ENCODE results near the gene SEPTIN2.

The SEPTIN2 gene

DNA sequence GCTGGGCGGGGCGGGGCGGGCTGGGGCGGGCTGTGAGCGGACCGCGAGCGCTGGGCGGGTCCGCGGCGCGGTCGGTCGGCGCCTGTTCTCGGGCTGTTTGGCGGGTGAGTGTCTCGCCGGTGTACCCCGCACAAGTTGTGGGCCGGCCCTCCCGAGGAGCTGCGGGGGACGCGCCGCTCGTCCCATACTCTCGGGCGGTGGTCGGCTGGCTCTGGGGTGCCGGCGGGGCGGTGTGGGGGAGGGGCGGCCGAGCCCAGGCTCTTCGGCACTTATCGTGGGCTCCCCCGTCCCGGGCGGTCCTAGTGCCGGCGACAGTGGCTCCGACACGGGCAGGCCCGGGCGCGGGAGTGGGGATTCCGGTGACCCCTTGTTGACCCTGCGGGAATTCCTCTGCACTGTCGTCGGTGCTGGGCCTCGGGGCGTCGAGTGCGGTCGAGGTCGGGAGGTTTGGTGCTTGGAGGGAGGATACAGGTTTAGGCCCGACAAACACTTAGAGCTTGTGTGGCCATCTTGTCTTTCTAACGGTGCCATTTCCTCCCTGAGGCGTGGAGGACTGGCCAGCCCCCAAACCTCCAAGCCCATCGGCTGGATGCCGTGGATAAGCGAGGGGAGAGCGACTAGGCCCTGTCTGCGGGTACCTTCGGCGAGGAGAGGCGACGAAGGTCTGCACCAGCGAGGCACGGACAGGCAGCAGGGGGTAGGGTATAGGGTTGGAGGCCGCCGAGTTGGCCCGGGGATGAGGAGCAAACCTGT lies at the start of gene SEPTIN2:
SEPTIN2 (plus strand) TSS at position 47 of the 753 bp plus-strand sequence. CDS start 8,308 bp downstream, outside the sequence.
- Histone ChIP-seq H3K4me3 (ENCODE audit: low read depth, low read length) (peak within 1 kb of the TSS; percentile 74), H3K27ac (peak within 1 kb of the TSS; percentile 100), H3K27me3 (ENCODE audit: insufficient read depth, low read depth, severe bottlenecking) (no peaks in the 10 kb centered on the region), H3K36me3 (peaks cover 31% of the 10 kb centered on the region), H3K9me3 (ENCODE audit: severe bottlenecking) (no peaks in the 10 kb centered on the region)
- DNase-seq: peak; percentile 68
- TF ChIP-seq CTCF (IDR thresholded peaks at IDR 0.05; ENCODE audit: low read depth, low read length): no peak

DNA sequence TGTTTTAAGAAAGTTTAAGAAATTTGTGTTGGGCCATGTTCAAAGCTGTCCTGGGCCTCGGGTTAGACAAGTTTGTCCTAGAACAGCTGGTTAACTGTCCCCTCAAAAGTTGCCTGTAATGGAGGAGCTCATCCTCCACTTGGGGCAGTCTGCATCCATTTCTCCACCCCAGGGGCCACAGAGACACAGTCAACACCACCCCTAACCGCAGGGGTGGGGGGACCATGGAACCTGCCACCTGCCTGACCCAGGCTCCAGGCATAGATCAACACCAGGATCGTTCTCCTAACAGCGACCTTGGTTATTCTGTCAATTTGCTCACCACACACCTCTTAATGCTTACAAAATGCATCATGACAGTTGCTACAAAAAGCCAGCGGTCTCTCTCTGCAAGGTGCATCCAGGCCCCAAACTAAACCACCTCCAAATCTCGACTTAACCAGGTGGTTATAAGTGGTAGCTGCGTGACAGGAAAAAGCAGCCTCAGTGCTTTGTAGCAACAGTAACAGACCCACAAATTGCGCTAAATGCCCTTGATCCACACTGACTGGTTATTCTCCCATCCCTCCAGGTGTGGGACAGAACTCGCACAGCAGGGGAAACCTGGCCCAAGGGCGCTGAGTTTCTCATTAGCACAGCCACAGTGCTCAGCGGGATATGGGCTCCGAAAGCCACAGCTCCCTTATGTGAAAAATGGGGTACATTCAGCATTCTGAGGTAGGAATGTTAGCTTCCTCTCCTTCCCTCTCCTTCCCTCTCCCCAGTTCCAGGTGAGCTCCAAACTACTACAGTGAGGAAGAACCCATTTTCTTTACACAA lies 48.3 kb upstream of the SEPTIN2 start:
- Histone ChIP-seq H3K27me3 (ENCODE audit: insufficient read depth, low read depth, severe bottlenecking) (no peaks in the 10 kb centered on the region), H3K27ac (no peak overlapping the region), H3K9me3 (ENCODE audit: severe bottlenecking) (no peaks in the 10 kb centered on the region), H3K4me3 (ENCODE audit: low read depth, low read length) (no peak overlapping the region), H3K36me3 (peaks cover 75% of the 10 kb centered on the region)
- no peak for TF ChIP-seq CTCF (IDR thresholded peaks at IDR 0.05; ENCODE audit: low read depth, low read length)
- no peak for DNase-seq

DNA sequence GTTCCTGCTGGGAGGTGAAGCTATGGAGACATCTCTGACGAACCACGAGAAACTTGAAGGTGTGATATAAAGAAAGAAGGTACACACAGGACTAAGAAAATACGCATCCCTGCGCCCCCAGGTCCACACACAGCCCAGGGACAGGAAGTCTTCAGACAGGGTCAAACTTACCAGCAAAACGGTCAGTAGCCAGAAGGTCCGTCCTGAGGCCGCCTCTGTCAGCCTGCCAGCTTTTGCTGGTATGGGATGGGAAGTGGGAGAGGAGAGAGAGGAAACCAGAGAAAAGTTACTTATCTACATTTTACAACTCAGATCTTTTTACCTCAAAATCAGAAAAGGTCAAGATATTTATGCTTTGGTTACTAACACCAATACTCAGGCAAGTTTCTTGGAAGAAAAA lies 47.4 kb upstream of the SEPTIN2 start:
- Histone ChIP-seq H3K9me3 (ENCODE audit: severe bottlenecking) (no peaks in the 10 kb centered on the region), H3K27me3 (ENCODE audit: insufficient read depth, low read depth, severe bottlenecking) (no peaks in the 10 kb centered on the region), H3K4me3 (ENCODE audit: low read depth, low read length) (no peak overlapping the region), H3K36me3 (peaks cover 66% of the 10 kb centered on the region), H3K27ac (no peak overlapping the region)
- DNase-seq: no peak
- TF ChIP-seq CTCF (IDR thresholded peaks at IDR 0.05; ENCODE audit: low read depth, low read length): no peak

DNA sequence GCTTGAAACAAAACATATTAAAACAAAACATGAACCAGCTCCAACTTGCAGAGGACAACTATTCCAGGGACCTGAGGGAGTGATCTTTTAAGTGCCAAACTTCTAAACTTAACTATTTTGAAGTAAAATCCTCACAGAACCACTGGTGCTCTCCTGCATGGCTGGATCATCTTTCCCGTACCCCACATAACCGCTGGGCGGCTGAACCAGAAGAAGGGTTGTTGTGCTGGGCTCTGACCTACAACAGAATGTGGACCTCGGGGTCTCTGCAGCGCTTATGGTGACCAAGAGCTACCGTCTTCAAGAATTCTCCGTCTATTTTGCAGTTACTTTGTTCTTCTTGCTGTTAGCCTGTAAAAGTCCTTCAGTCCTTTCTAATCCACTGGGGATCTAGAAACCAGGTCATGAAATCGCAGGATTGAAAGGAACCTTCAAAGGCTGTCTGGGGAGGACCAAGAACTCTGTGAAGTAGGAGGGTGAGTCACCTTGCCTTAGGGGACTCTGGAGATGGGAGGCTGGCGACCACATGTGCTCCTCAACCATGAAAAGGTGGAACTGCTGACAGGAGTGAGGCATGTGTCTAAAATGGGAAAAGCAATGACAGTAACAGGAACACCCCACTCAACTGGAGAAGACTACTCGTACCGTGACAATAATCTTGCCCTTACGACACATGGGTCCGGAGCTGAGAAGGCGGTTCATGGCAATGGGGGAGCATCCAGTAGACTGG lies 46.8 kb upstream of the SEPTIN2 start:
- Histone ChIP-seq H3K4me3 (ENCODE audit: low read depth, low read length) (no peak overlapping the region), H3K27ac (no peak overlapping the region), H3K27me3 (ENCODE audit: insufficient read depth, low read depth, severe bottlenecking) (no peaks in the 10 kb centered on the region), H3K9me3 (ENCODE audit: severe bottlenecking) (no peaks in the 10 kb centered on the region), H3K36me3 (peaks cover 61% of the 10 kb centered on the region)
- TF ChIP-seq CTCF (IDR thresholded peaks at IDR 0.05; ENCODE audit: low read depth, low read length): no peak
- DNase-seq: no peak

- Histone ChIP-seq H3K9me3 (ENCODE audit: severe bottlenecking) (no peaks in the 10 kb centered on the region), H3K36me3 (peaks cover 52% of the 10 kb centered on the region), H3K4me3 (ENCODE audit: low read depth, low read length) (no peak overlapping the region), H3K27ac (no peak overlapping the region), H3K27me3 (ENCODE audit: insufficient read depth, low read depth, severe bottlenecking) (no peaks in the 10 kb centered on the region)
- TF ChIP-seq CTCF (IDR thresholded peaks at IDR 0.05; ENCODE audit: low read depth, low read length): no peak
- no peak for DNase-seq
These were observed 45.8 kb upstream of the SEPTIN2 start for GRCh38 chr2:241269707-241270520.
